ENCODE results near the gene STRBP. TPM values are rescaled to one million over a fixed set of nuclear protein-coding genes. Genes with fewer than 3 reads are reported as not detected.

The STRBP gene
- total RNA-seq, 1 experiment from 2014 or later: 74.0 TPM

GRCh38 chr9:123251741-123252140, 16.6 kb downstream of the STRBP start:
- peak overlapping the region; percentile 4 for H3K9ac ChIP-seq (ENCODE audit: extremely low read depth, insufficient read length, low read length)
- no peak overlapping the region for H2BK120ac ChIP-seq (ENCODE audit: low read depth, low read length, poor library complexity, severe bottlenecking)
- H3K4me3 Mint-ChIP-seq: no peak overlapping the region
- H3K4me1 Mint-ChIP-seq: peaks cover 10 to 11% of the 10 kb centered on the region in 2 experiments
- peaks cover 27% of the 10 kb centered on the region; the same call in 1 of the 2 replicates for H3K79me2 ChIP-seq (ENCODE audit: insufficient read depth, low read length)
- H3K23ac ChIP-seq (ENCODE audit: insufficient read length, low read depth, low read length): no peak overlapping the region
- no peak overlapping the region for H2AFZ ChIP-seq (ENCODE audit: low read length)
- no peaks in the 10 kb centered on the region for H3K27me3 ChIP-seq (ENCODE audit: insufficient read depth, low read length)
- no peak overlapping the region for H3K27ac Mint-ChIP-seq
- no peaks in the 10 kb centered on the region for H3K79me1 ChIP-seq (ENCODE audit: insufficient read depth, low read depth, low read length, poor library complexity, severe bottlenecking)
- H3K56ac ChIP-seq (ENCODE audit: insufficient read length, low read depth, low read length): no peak overlapping the region
- no peak overlapping the region for H3T11ph ChIP-seq (ENCODE audit: low read length)
- peaks cover 0 to 2% of the 10 kb centered on the region in 2 experiments; a peak in 1 of 5 replicates for H3K9me3 Mint-ChIP-seq
- no peak overlapping the region for H4K5ac ChIP-seq (ENCODE audit: insufficient read length, low read depth, low read length)
- TF ChIP-seq CTCF (conservative IDR thresholded peaks at IDR 0.05): no peak
- H3K4ac ChIP-seq (ENCODE audit: low read depth, low read length): no peak overlapping the region
- H3K4me1 ChIP-seq (ENCODE audit: insufficient read depth, low read length): no peaks in the 10 kb centered on the region; the same call in 1 of the 2 replicates
- no peak overlapping the region for H2BK12ac ChIP-seq (ENCODE audit: insufficient read length, low read depth, low read length)
- no peaks in the 10 kb centered on the region for H3K27me3 Mint-ChIP-seq (ENCODE audit: low read depth)
- no CpG with 5 or more reads among the region's 1 CpG for WGBS (ENCODE audit: extremely low coverage, insufficient read length, low lambda C conversion rate)
- no peak overlapping the region for H3K27ac ChIP-seq (ENCODE audit: insufficient read length, low read depth, low read length)
- no peak overlapping the region for H2BK5ac ChIP-seq (ENCODE audit: insufficient read length, low read length)
- H3K23me2 ChIP-seq (ENCODE audit: insufficient read length, low read depth, low read length, poor library complexity, severe bottlenecking): no peaks in the 10 kb centered on the region
- H3K4me2 ChIP-seq (ENCODE audit: insufficient read depth, insufficient read length, low read length): no peak overlapping the region
- H2BK20ac ChIP-seq (ENCODE audit: low read depth, low read length, poor library complexity, severe bottlenecking): no peak overlapping the region
- H3K18ac ChIP-seq (ENCODE audit: insufficient read length, low read depth, low read length): no peak overlapping the region
- H3K14ac ChIP-seq (ENCODE audit: insufficient read depth, low read length): no peak overlapping the region
- H4K91ac ChIP-seq (ENCODE audit: insufficient read length, low read depth, low read length): no peak overlapping the region
- no peak overlapping the region for H4K8ac ChIP-seq (replicated peaks; ENCODE audit: insufficient read length, low read depth, low read length)
- no peak overlapping the region for H2BK15ac ChIP-seq (ENCODE audit: low read depth, low read length)
- no peaks in the 10 kb centered on the region for H3K9me3 ChIP-seq (ENCODE audit: control insufficient read depth, low read depth, low read length)
- no peaks in the 10 kb centered on the region for H4K20me1 ChIP-seq (ENCODE audit: control insufficient read depth, insufficient read depth, insufficient read length)
- H2AK5ac ChIP-seq (ENCODE audit: insufficient read length, low read length): no peak overlapping the region
- H3K36me3 Mint-ChIP-seq (ENCODE audit: insufficient read depth in 1 of 3, low read depth in 3 of 3): peaks cover 0 to 20% (median 9%) of the 10 kb centered on the region in 3 experiments; a peak in 4 of 7 replicates
- no peak for DNase-seq
